HG03060 (cell line): ENCODE measurements around the gene ECHDC1.
"Not testable (repeated sequence)": the region's sequence is repeated elsewhere in the genome, so short reads cannot be mapped to it uniquely, and the experiment has no call there.

Experiments used
- ATAC-seq: cut with Tn5 transposase; IDR thresholded peaks from one replicate; pipeline ENCODE4 v1.9.1; 2021; ENCODE audit warnings: low read depth, moderate number of reproducible peaks; ENCODE audit not compliant: unreplicated experiment

ECHDC1 gene, protein sequence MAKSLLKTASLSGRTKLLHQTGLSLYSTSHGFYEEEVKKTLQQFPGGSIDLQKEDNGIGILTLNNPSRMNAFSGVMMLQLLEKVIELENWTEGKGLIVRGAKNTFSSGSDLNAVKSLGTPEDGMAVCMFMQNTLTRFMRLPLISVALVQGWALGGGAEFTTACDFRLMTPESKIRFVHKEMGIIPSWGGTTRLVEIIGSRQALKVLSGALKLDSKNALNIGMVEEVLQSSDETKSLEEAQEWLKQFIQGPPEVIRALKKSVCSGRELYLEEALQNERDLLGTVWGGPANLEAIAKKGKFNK

DNA sequence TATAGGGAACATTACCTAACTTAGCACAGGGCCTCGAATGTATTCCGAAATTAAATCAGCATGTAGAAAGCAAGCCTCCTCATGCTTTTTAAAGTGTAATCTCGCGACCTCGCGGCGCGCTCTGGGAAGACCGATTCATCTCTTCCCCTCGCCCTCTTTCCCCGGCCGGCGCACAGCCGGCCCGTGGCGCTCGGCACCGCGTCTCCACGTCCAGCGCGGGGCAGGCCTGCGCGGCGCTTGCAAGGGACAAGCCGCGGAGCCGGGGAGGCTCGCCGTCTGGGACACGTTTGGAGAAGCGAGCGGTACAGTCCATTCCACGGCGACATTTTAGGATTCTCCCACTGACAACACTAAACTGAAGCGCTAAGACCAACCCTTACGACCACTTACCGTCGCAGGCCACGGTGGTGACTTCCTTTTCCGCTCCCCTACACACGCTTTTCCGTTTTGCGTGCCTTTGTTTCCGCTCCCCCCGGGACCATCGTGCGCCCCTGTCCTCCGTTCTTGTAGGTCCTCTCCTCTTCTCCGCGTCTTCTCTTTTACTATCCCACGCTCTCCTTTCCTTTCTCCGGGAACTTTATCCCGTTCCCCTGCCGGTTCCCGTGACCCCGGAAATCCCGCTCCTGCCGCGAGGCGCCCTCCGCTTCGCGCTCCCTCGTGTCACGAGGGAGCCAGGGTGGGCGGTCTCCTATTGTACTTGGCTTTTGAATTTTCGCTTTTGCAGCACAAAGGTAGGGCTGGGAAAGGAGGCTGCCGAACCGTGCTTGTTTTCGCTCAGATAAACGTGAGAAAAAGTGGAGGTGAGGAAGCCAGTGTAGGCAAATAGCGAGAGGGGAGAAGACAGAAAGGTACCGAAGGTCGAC, at the start of gene ECHDC1:
Gene ECHDC1, minus strand, starts transcription at position 664 of the 863 bp plus-strand sequence. CDS start 12,581 bp downstream, outside the sequence.
- ATAC-seq: peak; percentile 39

DNA sequence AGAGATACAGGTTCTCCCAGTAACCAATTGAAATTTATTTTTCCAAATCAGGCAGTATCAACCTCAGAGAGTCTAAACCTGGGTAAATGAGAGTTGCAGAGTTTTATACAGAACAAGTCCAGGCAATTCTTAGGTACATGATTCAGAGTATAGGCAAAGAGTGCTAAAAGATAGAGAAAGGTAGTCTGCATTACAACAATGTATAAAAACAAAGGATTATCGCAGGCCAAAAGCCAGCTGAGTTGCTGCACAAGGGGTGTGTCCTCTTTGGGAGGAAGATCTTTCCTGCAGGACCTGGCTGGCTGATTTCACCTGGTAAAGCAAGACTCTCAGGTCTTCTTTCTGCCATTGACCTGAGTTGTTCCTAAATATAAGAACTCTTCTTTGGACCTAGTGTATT, 48.9 kb upstream of the ECHDC1 start:
- no peak for ATAC-seq

DNA sequence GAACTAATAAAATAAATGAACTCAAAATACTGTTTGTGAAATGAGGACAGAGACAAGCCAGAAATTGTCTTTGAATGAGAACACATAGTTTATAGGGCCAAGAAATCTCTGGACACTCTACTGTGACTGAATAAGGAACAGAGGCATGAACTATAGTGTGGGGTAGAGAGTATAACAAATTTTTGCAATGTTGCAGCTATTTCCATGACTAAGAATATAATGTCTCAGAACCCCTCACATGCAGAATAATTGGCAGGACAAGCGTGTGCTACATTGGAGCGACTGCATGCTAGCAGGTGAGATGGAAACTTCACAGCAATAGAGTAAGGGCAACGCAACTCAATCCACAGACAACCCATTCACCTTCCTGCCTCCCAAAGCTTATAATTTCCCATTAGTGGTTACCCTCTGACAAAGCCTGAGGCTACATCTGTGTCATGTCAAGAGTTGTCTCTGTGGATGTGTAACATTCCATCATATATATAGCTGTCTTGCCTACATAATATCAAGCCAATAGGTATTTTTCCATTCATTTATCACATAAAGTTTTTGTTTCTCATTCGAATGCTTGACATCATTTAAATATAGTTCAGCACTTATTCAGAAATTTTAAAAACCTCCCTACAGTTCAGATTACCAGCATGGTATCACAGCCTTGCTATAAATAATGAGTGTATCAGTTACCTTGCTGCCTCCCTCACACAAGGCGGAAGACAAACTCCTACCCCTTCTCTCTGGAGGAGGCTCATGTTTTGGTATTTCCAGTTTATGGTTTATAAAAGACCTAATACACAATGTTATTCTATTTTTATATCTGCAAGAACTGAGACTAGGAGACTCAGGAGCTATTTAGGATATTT, 47.9 kb upstream of the ECHDC1 start:
- no peak for ATAC-seq

DNA sequence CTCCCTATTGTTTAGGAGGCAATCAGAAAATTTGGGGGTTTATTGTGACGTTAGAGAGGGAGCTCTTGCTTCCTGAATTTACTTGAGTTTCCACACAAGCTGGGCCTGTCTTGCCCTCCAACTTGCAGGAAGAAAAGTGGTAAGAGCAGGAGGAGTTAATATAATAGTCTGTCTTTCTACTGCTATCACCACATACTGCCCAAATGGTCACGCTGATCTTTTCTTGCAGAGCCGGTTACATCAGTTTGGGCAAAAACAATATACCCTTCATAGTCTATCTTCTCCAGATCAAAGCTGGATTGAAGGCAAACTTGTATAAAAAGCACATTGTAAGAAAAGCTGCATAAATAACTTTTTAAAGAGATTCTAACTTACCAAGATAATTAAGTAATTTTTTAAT, 46.3 kb upstream of the ECHDC1 start:
- no peak for ATAC-seq

DNA sequence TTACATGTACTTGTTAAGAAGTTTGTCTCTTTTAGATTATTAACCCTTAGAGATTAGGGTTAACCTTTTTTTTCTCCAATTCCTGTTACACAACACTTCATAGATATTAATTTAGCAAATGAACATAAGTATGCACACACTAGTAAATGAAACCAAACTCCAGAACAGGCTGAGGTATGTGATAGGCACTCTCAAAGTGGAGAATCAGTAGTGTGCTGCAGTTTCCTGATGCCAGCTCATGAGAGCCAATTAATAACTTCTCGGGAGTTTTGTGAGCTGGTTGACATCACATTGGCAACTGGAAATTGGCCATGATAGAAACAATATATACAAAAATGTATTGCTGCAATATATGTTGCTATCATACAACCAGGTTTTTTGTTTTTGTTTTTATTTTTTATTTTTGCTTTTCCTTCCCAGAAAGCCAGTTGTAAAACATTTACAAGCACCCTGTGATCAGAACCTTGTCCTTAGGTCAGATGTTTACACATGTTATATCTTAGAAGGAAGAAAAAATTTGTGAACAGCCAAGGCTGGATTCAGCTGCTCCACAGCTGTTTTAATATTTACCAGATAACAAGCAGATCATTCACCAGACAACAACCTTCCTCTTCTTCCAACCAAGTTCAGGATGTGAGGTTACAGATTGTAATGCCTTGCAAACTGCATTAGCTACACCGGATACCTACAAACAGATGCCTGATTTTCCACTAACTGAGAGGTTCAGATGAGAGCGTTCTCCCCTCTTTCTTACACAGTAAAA, 42.4 kb upstream of the ECHDC1 start:
- no peak for ATAC-seq

DNA sequence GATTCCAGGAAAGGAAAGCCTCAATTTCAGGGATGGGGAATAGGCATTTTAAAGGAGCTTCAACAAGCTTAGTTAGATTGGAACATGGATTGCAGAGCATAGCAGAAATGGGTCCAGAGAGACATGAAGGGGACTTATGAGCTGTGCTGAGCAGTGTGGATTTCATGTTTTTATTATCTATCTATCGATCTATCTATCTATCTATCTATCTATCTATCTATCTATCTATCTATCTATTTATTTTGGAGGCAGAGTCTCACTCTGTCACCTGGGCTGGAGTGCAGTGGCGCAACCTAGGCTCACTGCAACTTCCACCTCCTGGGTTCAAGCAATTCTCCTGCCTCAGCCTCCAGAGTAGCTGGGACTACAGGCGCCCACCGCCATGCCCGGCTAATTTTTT, 41.4 kb upstream of the ECHDC1 start:
- ATAC-seq: not testable (repeated sequence)

DNA sequence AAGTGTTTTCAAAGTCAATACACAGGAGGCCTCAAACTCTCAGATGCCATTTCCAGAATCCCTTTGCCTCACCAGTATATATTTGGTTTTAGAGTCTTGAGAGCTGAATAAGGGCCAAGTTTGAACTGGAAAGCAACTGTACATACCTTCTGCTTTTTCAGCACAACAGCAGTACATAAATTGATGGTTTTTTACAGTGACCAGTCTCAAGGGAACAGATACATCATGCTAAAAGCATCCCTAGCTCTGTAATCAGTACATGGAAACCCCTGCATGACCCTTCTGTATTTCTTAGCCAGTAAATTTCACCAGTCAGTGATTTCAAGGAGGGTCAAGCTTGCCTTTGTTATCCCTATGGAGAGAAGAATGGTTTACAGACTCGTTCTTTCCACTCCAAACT, 40.6 kb upstream of the ECHDC1 start:
- no peak for ATAC-seq

DNA sequence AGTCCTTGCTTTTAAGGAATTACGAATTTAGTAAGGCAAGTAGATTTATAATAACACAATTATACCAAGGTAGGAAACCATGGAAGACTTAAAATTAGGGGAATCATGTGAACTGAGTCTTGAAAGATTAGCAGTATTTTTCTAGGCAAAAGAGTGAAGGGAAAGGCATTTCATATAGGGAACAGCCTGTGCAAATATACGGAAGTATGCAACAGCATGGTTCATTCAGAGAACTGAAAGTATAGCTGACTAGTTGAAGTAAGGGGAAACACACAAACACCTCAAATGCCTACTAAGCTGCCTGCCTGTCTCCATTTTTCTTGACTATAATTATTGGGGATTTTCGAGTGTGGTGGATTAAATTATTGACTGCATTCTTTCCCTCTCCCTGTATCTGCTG, 39.0 kb upstream of the ECHDC1 start:
- ATAC-seq: no peak

DNA sequence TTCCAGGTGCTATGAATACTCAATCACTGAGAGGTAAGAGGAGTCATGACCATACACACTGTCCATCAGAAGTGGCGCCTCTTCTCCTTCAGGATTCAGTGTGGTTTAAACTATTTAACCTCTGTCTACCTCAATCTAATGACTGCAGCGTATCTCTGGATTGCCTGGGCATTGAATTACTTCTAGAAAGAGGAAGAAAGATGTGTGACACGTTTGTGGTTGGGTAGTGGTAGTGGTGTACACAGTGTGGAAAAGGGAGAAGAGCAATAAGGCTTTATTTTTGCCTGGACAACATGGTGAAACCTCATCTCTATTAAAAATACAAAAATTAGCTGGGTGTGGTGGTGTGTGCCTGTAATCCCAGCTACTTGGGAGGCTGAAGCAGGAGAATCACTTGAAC, 38.0 kb upstream of the ECHDC1 start:
- no peak for ATAC-seq

DNA sequence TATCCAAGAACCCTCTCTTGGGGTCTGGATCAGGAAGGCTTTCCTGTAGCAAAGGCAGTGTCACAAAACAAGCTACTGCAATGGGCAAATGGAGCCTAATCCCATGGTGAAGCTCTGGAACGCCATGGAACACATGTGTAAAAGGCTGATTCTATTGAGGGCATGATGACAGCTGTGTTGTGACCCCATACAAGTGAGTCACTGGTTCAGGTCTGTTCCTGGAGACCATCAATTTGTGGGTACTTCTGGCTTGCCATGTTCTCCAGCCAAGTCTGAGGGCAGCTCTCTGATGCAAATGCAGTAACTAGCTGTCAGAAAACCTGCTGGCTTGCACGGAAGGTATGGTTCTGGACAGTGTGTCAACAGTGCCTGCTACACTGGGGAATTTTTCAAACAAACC, 33.3 kb upstream of the ECHDC1 start:
- no peak for ATAC-seq

DNA sequence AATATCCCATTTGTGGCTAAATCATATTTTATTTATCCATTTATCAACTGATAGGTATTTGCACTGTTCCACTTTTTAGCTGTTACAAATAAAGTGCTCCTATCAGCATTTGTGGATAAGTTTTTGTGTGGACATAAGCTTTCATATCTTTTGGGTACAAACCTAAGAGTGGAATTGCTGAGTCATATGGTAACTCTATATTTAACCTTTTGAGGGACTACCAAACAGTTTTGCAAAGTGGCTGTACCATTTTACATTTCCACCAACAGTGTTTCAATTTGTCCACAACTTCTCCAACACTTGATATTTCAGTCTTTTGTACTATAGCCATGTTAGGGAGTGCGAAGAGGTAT, 23.6 kb upstream of the ECHDC1 start:
- no peak for ATAC-seq

DNA sequence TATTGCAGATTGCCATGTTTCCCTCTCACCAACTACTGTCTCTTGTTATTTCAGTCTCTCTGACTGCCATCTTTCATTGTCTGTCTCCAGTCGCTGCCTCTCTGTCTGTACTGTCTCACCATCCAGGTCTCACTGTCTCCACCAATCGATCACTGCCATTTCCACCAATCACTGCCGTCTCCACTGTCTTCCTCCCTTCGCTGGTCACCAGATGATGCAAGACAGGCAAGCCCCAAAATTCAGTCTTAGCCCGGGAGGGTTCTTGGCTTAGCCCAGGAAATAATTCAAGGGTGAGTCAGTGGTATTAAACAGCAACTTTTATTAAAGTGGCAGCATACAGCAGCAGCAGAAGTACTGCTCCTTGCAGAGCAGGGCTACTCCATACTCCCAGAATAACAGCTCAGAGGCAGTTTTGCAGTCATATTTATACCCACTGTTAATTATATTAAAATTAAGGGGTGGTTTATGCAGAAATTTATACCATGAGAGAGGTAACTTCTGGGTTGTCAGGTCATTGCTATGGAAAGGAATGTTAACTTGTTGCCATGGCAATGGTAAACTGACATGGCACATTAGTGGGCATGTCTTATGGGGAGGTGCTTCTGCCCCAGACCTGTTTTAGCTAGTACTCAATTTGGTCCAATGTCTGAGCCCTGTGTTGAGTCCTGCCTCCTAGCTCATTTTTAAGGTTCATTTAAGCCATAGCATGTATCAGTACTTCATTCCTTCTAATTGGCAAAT, 23.0 kb upstream of the ECHDC1 start:
- ATAC-seq: no peak

DNA sequence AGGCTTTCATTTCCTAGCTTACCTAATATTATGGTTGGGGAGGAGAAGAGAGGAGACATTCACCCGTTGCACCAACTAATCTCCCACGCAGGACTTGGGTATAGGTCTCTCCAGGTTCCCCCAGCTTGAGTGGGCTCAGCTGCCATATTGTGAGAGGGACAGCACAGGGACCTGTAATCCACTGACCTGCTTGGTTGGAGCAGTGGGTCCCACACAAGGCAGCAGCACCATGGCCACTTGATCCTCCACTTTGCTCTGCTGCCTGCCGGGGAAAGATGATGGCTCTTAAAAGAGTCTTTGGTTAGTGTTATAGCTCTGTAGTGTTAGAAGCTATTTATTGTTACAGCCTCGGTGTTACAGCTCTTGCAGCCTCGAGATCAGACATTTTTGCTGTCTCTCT, 22.5 kb upstream of the ECHDC1 start:
- no peak for ATAC-seq

DNA sequence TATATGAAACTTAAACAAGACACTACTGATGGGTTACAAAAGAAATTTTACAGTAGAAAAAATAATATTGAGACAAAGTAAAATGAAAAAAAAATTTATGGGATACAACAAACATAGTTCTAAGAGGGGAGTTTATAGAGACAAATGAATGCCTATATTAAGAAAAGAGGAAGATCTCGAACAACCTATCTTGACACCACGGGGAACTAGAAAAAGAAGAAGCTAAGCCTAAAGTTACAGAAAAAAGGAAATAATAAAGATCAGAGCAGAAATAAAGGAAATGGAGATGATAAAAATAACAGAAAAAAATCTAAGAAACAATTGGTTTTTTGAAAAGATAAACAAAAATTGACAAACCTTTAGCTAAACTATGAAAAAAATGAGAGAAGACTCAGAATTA, 9.1 kb upstream of the ECHDC1 start:
- ATAC-seq: no peak

DNA sequence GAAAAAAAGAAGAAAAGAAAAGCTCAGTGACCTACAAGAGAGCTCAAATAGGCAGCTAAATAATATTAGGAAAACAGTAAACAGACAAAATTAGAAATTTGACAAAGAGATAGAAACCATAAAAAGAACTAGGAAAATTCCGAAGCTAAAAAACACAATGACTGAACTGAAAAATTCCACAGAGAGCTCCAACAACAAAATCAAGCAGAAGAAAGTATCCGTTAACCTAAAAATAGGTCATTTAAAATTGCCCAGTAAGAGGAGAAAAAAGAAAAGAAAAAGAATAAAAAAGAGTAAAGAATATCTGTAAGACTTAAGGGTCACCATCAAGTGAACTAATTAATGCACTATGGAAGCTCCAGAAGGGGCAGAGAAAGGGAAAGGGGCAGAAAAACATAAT, 6.6 kb upstream of the ECHDC1 start:
- ATAC-seq: no peak

DNA sequence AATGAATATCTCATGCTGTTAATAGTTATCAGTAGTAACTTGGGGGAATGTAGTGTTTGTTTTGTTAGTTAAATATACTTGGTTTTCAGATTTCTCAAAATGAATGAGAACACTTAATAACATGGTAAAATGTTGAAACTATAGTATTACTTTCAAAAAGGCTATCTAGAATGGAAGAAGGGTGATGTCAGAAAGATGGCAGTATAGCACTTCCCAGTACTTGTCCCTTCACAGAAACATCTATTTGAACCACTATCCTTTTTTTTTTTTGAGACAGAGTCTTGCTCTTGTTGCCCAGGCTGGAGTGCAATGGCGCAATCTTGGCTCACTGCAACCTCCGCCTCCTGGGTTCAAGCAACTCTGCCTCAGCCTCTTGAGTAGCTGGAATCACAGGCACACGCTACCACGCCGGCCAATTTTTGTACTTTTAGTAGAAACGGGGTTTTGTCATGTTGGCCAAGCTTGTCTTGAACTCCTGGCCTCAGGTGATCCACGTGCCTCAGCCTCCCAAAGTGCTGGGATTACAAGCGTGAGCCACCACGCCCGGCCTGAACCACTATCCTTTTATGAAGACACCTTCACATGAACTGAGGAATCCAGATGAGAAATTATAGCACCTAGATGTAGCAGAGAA, 4.7 kb upstream of the ECHDC1 start:
- ATAC-seq: no peak

DNA sequence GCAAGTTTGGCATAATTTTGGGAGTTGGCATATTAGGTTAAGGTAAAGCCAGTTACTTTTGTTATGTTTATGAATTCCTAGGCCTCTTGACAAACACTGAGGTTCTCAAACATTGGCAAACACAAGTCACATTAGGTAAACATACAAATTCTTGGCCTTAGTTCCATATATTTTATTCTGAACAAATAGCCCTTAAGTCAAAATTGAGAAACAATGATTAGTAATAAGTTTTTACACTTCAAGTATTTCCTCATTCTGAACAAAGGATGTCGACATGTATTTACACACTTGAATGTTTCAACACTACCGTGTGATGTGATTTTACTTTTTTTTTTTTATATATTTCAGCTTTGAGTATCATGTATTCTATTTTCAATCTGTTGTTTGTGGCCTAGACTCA, 3.8 kb upstream of the ECHDC1 start:
- ATAC-seq: no peak

DNA sequence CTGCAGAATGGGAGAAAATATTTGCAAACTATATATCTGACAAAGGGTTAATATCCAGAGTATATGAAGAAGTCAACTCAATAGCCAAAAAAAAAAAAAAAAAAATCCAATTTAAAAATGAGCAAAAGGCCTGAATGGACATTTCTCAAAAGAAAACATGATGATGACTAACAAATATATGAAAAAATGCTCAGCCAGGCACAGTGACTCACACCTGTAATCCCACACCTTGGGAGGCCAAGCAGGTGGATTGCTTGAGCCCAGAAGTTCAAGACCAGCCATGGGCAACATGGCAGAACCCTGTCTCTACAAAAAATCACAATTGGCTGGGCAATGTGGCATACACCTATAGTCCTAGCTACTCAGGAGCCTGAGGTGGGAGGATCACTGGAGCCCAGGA, 2.1 kb upstream of the ECHDC1 start:
- no peak for ATAC-seq
